Stomach smooth muscle (tissue), 2 donors: ENCODE results near the gene KCNJ4.
"Not testable (repeated sequence)": the region's sequence is repeated elsewhere in the genome, so short reads cannot be mapped to it uniquely, and the experiment has no call there.

Source experiments
- H3K27ac ChIP-seq: one replicate; pipeline ENCODE4 v1.7.0; 2013; ENCODE audit warnings: mild to moderate bottlenecking, low read length, inconsistent platforms
- H3K27me3 ChIP-seq, 2 donors: one replicate each; pipeline ENCODE4 v1.7.0; 2013; ENCODE audit warnings: low read length in 2 of 2; ENCODE audit not compliant: insufficient read depth in 2 of 2, control insufficient read depth in 1 of 2
- H3K36me3 ChIP-seq, 2 donors: one replicate each; pipeline ENCODE4 v1.7.0; 2013; ENCODE audit warnings: low read length in 2 of 2; ENCODE audit not compliant: control insufficient read depth in 2 of 2, insufficient read depth in 2 of 2
- H3K4me1 ChIP-seq: one replicate; pipeline ENCODE4 v1.7.0; 2013; ENCODE audit warnings: low read length; ENCODE audit not compliant: control insufficient read depth, insufficient read depth
- H3K4me3 ChIP-seq, 2 donors: one replicate each; pipeline ENCODE4 v1.7.0; 2013; ENCODE audit warnings: low read length in 2 of 2
- H3K9ac ChIP-seq, 2 donors: one replicate each; pipeline ENCODE4 v1.7.0; 2013; ENCODE audit warnings: low read length in 2 of 2, mild to moderate bottlenecking in 1 of 2
- H3K9me3 ChIP-seq, 2 donors: one replicate each; pipeline ENCODE4 v1.7.0; 2013; ENCODE audit warnings: low read length in 2 of 2; ENCODE audit not compliant: control insufficient read depth in 2 of 2
- donor health status: healthy.
- donor health status: Pancreatic carcinoma.

Gene KCNJ4

DNA sequence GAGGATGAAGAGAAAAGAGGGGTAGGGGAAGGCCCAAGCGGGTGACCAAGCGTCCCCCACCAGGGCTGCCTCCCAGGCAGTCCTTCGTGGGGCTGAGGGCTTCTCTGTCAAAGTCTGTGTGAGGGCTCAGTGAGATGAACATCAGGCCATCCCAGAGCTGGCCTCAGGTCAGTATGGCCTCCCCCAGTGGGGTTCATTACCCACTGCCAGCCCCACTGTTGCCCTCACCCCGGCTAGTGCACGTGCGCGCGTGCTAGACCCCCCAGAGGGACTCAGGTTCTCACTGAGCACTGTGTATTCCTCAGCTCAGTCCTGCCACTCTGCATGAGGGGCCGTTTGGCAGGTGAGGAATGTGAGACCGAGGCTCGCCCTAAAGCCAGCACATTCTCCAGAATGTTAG, 16.2 kb upstream of the KCNJ4 start:
- H3K9ac ChIP-seq, result no peak overlapping the region
- peaks cover 0 to 5% of the 10 kb centered on the region in 2 donors for H3K27me3 ChIP-seq
- H3K9me3 ChIP-seq, result no peaks in the 10 kb centered on the region
- no peak overlapping the region for H3K4me3 ChIP-seq
- H3K27ac ChIP-seq, result no peak overlapping the region
- peaks cover 14% of the 10 kb centered on the region for H3K4me1 ChIP-seq
- no peaks in the 10 kb centered on the region for H3K36me3 ChIP-seq

GRCh38 chr22:38470179-38470578, 15.2 kb upstream of the KCNJ4 start:
- H3K4me1 ChIP-seq, result peaks cover 14% of the 10 kb centered on the region
- H3K4me3 ChIP-seq, H3K9ac ChIP-seq, H3K27ac ChIP-seq, H3K27me3 ChIP-seq, H3K36me3 ChIP-seq, H3K9me3 ChIP-seq: not testable (repeated sequence)

- Histone ChIP-seq H3K4me3 (no peak overlapping the region), H3K27me3 (peaks cover 0 to 10% of the 10 kb centered on the region in 2 donors), H3K9ac (no peak overlapping the region), H3K27ac (no peak overlapping the region), H3K36me3 (no peaks in the 10 kb centered on the region), H3K4me1 (peaks cover 14% of the 10 kb centered on the region), H3K9me3 (no peaks in the 10 kb centered on the region)
Measured at GRCh38 chr22:38469306-38469781, 14.3 kb upstream of the KCNJ4 start.

DNA sequence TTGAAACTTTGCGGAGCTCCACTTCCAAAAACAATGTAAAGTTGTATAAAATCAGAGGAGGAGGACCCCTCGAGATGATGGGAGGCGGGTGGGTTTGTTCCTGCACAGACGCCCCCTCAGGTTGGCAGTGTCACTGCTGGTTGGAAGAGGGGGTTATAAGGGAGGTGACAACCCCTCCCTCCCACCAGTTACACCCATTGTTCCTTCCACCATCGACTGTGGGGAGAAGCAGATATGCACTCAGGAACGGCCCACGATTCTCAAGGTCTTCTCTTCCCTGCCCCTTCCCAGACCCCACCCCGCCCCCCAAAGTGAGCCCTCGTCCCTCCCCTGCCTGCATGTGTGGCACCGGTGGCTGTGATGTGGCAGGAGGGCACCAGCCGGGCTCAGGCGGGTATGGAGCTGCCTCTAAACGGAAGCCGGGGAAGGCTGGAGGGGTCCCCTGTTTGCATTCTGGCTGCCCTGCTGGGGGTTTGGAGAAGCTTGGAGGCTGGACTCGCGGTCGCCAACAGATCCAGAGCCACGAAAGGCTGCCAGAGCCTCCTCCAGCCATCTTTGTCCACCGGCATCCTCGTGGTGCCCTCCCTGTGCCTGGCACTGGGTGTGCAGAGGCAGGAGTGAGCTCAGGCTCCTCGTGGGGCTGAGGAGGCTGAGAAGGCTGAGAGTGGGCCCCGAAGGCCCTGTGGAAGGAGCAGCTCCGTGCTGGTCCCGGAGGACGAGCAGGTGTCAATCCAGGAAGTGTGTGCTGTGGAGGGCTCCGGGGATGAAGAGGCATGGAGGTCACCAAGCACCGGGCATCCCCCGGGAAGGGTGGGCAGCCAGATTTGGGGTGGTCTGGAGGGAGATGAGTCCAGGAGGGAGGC, 13.7 kb upstream of the KCNJ4 start:
- H3K4me3 ChIP-seq, result peak overlapping the region; percentile 66 to 78
- no peak overlapping the region for H3K27ac ChIP-seq
- peaks cover 0 to 10% of the 10 kb centered on the region in 2 donors for H3K27me3 ChIP-seq
- no peaks in the 10 kb centered on the region for H3K9me3 ChIP-seq
- peaks cover 14% of the 10 kb centered on the region for H3K4me1 ChIP-seq
- H3K9ac ChIP-seq, result peak overlapping the region; percentile 44 to 62
- no peaks in the 10 kb centered on the region for H3K36me3 ChIP-seq

GRCh38 chr22:38467904-38468442, 13.0 kb upstream of the KCNJ4 start, which contains the start of gene KDELR3:
TSS of gene KDELR3 (plus strand) at chr22:38468096. CDS start at chr22:38468234, 138 bp downstream.
- Histone ChIP-seq H3K4me3 (peak within 1 kb of the TSS; percentile 73 to 78), H3K27me3 (peaks cover 0 to 10% of the 10 kb centered on the region in 2 donors), H3K27ac (no peak within 1 kb of the TSS), H3K9me3 (no peaks in the 10 kb centered on the region), H3K36me3 (no peaks in the 10 kb centered on the region), H3K4me1 (peaks cover 14% of the 10 kb centered on the region), H3K9ac (peak within 1 kb of the TSS; percentile 62 to 64)

- peak overlapping the region; percentile 42 to 64 for H3K9ac ChIP-seq
- no peak overlapping the region for H3K27ac ChIP-seq
- peaks cover 14% of the 10 kb centered on the region for H3K4me1 ChIP-seq
- no peaks in the 10 kb centered on the region for H3K9me3 ChIP-seq
- H3K36me3 ChIP-seq, result no peaks in the 10 kb centered on the region
- peak overlapping the region; percentile 73 to 78 for H3K4me3 ChIP-seq
- H3K27me3 ChIP-seq, result peaks cover 0 to 10% of the 10 kb centered on the region in 2 donors
Measured at GRCh38 chr22:38467438-38467903, 12.5 kb upstream of the KCNJ4 start.

- Histone ChIP-seq H3K4me3 (no peak overlapping the region), H3K9ac (no peak overlapping the region), H3K9me3 (no peaks in the 10 kb centered on the region), H3K27ac (no peak overlapping the region), H3K36me3 (no peaks in the 10 kb centered on the region), H3K4me1 (peaks cover 26% of the 10 kb centered on the region), H3K27me3 (peaks cover 3 to 13% of the 10 kb centered on the region in 2 donors)
Measured at GRCh38 chr22:38465673-38466490, 10.9 kb upstream of the KCNJ4 start.

DNA sequence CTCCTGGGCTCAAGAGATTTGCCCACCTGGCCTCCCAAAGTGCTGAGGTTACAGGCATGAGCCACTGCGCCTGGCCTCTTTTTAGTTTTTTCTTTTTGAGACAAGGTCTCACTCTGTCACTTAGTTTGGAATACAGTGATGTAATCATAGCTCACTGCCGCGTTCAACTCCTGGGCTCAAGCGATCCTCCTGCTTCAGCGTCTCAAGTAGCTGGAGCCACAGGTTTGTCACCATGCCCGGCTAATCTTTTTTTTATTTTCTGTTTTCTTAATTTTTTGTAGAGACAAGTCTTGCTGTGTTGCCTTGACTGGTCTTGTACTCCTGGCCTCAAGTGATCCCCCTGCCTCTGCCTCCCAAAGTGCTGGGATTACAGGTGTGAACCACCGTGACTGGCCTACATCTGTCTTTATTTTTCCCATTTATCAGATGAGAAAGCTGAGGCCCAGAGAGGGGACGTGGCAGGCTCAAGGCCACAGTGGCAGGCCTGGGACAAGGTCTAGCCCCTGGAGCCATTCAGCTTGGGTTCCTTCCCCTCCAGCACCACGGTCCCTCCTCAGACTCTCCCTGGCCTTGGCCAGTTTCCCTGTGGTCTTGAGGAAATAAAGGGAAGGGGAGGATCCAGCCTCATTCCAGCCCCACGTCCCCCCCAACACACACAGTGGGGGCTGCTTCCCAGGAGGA, 10.1 kb upstream of the KCNJ4 start:
- Histone ChIP-seq H3K27ac (no peak overlapping the region), H3K4me3 (no peak overlapping the region), H3K27me3 (peaks cover 7 to 13% of the 10 kb centered on the region in 2 donors), H3K4me1 (peaks cover 26% of the 10 kb centered on the region), H3K36me3 (no peaks in the 10 kb centered on the region), H3K9ac (no peak overlapping the region), H3K9me3 (no peaks in the 10 kb centered on the region)

GRCh38 chr22:38462960-38463784, 8.2 kb upstream of the KCNJ4 start:
- H3K9me3 ChIP-seq, result no peaks in the 10 kb centered on the region
- H3K4me3 ChIP-seq, result no peak overlapping the region
- H3K9ac ChIP-seq, result no peak overlapping the region
- H3K36me3 ChIP-seq, result no peaks in the 10 kb centered on the region
- peaks cover 13 to 17% of the 10 kb centered on the region in 2 donors for H3K27me3 ChIP-seq
- no peak overlapping the region for H3K27ac ChIP-seq
- peaks cover 24% of the 10 kb centered on the region for H3K4me1 ChIP-seq
